HG03342 (cell line): ENCODE results near the gene ENG.

Experiments used
- ATAC-seq: cut with Tn5 transposase; IDR thresholded peaks from one replicate; pipeline ENCODE4 v1.9.1; 2021; ENCODE audit warnings: mild to moderate bottlenecking, moderate library complexity; ENCODE audit not compliant: unreplicated experiment

Gene ENG

GRCh38 chr9:127866535-127866934, 12.1 kb upstream of the ENG start:
- ATAC-seq: no peak

GRCh38 chr9:127865645-127866464, 11.4 kb upstream of the ENG start:
- ATAC-seq: no peak

GRCh38 chr9:127863191-127863621, 8.7 kb upstream of the ENG start:
- ATAC-seq: no peak

DNA sequence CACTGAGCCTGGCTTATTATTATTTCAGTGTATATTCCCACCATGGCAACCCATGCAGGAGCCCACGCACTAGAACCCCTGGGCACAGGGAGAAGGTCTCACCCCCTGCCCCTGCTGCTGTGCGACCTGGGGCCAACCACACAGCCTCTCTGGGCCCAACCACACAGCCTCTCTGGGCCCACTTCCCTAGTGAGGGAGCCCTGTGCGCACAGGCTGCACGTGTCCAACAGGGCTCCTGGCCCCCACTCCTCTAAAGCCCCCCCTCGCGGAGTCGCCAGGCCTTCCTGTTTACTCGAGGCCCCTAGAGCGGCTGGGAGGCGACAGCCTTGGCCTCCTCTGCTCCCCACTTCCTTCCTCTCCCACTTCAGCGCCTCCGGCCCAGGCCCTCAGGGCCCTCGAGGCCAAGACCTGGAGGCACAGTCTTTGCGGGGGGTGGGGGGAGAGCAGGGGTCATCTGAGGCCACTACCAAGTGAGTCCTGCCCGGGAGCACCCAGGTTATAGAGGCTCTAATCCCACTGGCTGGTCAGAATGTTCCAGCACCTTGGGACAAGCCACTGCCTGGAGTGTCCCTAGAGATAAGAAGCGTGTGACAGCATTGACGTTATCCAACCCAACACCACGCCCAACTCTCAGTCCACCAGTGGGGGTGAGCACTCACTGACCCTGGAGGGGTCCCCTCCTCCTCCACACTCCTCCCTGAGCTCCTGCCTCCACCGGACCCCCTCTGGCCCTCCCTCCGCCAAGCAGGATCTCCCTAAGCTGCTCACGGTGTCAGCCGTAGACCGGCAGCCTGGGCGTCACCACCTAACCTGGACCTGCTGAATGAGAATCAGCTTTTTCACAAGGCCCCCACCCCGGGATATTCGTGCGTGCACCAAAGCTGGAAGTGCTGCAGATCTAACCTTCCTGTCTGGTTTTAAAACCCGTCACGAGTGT, 7.9 kb upstream of the ENG start:
- no peak for ATAC-seq

- no peak for ATAC-seq
Observed at GRCh38 chr9:127860779-127861178, 6.3 kb upstream of the ENG start.

- no peak for ATAC-seq
Observed at GRCh38 chr9:127860260-127860659, 5.8 kb upstream of the ENG start.

DNA sequence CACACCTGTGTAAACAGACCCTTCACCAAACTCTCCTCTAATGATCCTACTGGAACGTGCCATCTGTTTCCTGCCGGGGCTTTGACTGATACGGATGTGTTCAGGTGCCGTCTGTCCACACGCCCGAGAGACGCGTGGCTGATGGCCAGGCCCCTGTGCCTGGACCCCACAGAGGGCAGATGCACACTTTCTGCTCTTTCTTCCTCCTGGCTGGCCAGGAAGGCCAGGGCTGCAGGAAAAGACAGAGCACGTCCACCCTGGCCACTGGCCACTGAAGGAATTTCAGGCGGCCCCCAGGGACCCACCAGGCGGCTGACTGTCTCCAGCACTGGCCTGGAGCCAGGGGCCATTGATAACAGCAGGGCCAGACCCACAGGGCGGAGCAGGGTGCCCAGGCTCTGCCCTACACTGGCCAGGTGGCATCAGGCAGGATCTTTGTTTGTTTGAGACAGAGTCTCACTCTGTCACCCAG, 3.6 kb upstream of the ENG start:
- ATAC-seq: no peak

- no peak for ATAC-seq
Observed at GRCh38 chr9:127857278-127857677, 2.8 kb upstream of the ENG start.

- ATAC-seq: no peak
Observed at GRCh38 chr9:127856729-127857116, 2.3 kb upstream of the ENG start.

DNA sequence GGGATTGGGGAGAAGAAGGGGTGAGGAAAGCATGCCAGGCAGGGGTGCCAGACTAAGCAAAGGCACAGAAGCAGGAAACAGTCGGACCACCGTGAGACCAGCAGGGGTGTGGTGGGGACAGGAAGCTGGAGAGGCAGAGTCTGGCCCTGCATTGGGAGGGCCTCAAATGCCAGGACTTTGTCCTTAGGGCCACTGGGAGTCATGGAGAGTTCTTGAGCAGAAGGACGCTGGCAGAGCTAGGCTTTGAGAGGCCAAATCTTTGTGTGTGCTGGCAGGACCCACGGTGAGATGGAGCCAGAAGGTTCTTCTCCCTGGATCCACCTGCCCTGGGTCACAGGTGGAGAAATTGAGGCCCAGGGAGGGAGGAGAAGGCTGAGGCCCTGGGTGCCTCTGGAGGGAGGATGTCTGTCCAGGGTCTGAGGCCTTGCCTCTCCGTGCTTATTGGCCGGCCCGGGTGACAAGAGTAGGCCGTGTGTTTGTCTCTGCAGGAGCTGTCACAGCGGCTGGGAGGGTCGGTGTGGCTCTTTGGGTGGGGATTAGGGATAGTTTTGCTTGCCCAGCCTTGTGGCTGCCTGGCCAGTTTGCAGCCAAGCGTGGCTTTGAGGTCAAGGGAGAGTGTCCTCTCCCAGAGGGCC, 1.8 kb upstream of the ENG start:
- ATAC-seq: no peak

DNA sequence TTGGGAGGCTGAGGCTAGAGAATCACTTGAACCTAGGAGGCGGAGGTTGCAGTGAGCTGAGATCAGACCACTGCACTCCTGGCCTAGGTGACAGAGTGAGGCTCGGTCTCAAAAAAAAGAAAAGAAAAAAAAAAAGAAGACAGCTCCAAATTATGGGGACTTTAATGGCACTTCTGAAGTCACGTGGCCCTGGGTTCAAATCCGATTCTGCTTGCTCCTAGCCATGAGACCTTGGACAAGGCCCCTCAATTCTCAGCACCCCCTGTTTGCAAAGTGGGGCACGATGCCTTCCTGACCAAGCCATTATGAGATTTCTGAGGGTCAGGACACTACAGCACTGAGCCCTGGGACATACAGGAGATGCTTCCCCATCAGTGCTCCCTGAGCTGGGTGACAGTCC, 1.1 kb upstream of the ENG start:
- no peak for ATAC-seq

DNA sequence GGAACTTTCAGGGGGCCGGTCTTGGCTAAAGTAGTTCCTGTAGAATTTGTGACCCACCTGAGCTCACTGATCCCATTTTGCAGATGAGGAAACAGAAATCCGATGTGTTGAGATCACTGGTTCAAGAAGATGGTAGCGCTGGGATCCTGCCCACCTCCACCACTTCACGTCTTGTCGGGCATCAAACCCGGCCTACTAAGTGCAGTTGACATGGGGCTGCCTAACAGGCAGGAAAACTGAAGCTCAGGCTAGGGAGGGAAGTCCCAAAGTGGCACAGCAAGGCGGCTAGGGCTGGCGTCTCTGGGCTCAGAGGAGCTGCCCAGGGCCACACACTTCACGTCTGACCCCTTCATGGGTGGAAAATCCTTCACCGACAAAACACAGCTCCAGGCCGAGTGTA, 502 bp upstream of the ENG start:
- no peak for ATAC-seq

GRCh38 chr9:127853312-127854183, 910 bp downstream of the ENG start:
- ATAC-seq: no peak

DNA sequence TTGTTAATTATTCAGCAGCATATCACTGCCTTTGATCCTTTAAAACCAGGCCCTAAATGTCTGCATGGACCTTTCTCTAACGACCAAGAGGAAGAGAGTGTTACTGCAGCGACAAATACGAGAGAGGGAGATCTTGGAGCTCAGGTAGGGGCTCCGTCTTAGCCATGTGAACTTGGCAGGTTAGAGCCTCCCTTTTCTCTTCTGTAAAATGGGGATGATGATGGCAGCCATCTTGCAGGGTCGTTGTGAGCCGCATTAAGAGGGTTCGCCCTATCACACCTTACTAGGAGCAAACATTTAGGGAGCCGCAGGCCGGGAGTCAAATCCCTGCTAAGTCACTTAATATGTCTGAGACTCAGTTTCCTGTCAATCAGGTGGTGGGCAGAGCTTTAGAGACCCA, 1.6 kb downstream of the ENG start:
- no peak for ATAC-seq

DNA sequence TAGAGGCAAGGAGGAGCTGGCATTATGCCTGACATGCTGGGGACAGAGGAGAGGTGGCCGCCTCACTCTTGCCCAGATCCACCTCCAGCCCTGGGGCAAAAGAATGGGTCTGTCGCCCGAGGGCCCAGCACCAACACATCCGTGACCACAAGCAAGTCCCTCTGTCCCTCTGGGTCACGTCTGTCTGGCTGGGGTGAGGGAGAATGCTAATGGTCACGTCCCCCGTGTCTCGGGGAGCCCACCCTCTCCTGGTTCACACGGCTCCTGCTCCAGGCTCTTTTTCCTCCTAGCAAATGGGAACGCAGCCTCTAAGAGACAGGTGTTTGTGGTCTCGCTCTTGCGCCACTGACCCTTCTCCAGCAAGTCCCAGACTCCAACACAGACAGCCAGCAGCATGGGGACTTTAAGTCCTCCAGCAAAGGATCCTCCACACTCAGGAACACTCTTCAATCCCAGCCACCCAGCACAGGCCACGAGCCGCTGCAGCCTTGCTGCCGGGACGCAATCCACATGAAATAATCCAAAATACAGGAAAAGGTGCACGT, 4.1 kb downstream of the ENG start:
- ATAC-seq: no peak

DNA sequence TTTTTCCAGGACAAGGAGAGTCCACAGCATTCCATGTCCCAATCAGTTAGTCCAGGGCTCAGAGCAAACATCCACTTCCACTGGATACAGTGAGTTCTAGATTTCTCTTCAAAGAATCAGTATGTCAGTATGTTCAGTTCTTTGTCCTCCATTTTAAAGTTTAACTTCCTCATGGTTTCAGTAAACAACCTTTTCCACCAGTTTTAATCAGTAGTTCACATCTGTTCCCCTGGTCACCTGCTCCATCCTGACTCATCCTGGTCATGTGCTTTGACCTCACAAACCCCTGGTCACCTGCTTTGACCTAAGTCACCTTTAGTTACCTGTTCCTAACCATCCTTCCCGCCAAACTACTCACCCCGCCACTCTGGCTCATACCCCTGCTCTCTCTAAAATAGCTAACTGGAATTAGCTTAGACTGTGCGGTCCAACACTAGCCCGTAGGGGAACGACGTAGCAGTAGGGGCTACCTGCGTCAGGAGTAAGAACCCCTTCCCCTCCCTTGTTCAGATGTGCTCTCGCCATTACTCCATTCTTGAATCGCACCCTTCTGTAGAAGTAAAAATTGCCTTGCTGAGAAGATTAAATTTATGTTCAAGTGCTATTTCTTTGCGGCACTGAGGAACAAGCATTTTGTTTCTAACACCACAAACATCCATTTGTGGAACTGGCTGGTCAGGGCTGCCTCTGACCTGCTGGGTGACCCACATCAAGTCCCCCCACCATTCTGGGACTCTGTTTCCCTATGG, 5.5 kb downstream of the ENG start:
- no peak for ATAC-seq

DNA sequence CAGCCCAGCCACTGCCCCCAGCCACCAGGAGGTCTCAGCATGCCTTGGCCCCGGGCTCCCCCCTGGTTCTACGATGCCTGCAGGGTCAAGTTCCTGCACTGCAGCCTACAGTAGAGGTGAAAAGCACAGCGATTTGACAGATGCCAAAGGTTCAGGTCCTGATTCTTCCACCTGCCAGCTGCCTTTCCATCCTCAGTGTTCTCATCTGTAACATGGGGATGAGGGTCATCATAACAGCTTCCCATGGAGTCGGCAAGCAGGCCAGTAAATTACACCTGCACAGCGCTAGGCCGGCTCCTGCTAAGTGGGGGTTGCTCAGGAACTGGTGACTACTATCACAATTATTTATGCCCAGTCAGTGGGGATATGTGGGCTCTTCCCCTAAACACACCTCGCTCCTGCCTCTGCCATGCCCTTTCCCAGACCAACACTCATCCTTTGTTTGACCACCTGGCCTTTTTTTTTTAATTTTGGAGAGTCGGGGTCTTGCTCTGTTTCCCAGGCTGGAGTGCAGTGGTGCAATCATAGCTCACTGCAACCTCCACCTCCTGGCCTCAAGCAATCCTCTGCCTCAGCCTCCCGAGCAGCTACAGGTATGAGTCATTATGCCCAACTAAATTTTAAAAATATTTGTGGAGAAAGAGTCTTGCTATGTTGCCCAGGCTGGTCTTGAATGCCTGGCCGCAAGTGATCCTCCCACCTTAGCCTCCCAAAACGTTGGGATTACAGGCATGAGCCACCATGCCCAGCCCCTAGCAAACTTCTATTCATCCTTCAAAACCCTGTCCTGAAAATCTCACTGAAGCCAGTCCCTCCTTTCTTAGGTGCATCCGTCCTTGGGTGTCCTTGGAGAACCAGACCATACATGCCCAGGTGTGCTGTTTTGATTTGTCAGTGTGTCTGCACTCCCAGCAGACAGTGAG, 6.4 kb downstream of the ENG start:
- no peak for ATAC-seq

- ATAC-seq: no peak
Observed at GRCh38 chr9:127847178-127847510, 7.3 kb downstream of the ENG start.
